ENCODE results near the gene SGSM2. TPM values are rescaled to one million over a fixed set of nuclear protein-coding genes. Genes with fewer than 3 reads are reported as not detected.

The SGSM2 gene
- total RNA-seq, 2 donors from 2014 or later, result 26.7 to 27.6 TPM

DNA sequence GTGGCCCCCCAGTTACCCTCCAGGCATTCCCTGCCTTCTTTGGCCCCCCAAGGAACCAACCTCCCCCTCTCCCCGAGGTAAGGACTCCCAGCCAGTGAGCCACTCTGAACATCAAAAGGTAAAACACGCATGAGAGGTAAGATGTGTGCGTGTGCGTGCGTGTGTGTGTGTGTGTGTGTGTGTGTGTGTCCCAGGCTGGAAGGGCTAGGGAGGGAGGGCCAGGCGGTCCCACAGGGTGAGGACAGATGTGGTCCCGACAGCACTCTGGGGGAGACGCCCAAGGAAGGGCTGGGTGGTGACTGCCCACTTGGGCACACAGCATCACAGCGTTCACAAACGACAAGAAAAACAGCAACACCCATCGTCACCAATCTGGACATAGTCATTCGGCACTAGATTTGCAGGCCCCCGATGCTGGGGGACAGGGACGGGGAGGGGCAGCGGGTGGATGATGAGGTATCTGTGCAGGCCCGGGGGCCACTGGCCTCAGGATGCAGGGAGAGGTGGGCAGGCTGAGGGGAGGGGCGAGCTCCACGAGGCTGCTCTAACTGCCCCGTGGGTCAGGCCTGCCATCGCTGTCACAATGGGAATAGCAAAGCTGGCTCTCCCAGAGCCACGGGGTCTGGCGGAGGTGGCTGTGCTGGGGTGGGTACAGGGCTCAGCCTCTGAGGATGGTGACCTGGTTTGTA is 47.3 kb downstream of the SGSM2 start:
- Histone ChIP-seq H3K27ac (no peak overlapping the region), H3K9me3 (no peaks in the 10 kb centered on the region), H3K4me1 (no peaks in the 10 kb centered on the region), H3K4me3 (no peak overlapping the region), H3K36me3 (peaks cover 8% of the 10 kb centered on the region), H3K27me3 (no peaks in the 10 kb centered on the region), H3K9ac (ENCODE audit: low read depth in 2 of 2, low read length in 2 of 2) (no peak overlapping the region)
- TF ChIP-seq, protein P1, sequence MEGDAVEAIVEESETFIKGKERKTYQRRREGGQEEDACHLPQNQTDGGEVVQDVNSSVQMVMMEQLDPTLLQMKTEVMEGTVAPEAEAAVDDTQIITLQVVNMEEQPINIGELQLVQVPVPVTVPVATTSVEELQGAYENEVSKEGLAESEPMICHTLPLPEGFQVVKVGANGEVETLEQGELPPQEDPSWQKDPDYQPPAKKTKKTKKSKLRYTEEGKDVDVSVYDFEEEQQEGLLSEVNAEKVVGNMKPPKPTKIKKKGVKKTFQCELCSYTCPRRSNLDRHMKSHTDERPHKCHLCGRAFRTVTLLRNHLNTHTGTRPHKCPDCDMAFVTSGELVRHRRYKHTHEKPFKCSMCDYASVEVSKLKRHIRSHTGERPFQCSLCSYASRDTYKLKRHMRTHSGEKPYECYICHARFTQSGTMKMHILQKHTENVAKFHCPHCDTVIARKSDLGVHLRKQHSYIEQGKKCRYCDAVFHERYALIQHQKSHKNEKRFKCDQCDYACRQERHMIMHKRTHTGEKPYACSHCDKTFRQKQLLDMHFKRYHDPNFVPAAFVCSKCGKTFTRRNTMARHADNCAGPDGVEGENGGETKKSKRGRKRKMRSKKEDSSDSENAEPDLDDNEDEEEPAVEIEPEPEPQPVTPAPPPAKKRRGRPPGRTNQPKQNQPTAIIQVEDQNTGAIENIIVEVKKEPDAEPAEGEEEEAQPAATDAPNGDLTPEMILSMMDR (IDR thresholded peaks at IDR 0.05), result no peak
- intact Hi-C loops (cut with DNase I), result no loop called here
- DNase-seq, result no peak

DNA sequence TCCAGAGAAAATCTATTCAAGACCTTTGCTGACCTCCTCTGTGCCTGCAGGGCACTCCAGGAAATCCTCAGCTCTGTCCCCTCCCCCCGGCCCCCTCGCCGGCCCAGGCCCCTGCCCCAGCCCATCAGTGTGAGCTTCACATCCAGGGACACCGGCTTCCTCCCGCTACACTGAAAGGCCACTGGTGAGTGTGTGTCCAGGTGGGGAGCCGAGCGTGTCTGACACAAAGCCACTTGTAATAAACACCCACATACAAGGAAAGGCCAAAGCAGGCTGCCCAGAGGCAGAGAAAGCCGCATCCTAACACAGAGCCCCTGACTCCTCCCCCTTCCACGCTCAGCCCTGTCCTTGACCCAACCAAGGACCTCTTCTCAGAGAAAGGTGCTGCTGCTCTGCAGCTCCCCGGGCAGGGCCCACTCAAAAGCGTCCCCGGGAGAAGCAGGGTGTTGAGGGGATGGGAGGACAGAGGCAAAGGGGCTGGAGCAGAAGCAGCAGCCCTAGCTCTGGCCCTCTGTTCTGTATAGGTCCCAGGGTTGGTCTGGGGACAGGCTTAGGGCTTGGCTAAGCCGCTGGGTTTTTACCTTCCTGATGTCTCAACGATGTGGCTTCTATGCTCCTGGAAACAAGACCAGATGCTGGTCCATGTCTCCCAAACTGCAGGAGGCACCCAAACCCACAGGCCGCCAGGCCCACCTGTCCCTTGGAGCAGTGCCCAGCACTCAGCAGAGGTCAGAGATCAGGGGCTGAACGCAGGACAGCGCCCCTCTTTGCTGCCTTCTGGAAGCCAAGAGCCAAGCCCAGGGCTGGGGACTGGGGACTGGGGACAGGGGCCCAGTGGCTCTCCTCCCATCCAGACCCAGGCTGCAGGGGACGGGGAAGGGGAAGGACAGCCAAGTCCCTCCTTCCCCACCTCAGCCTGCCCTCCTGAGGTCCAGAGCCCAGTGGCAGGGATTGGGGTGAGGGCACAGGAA is 48.2 kb downstream of the SGSM2 start:
- DNase-seq, result no peak
- no peak overlapping the region for H3K27ac ChIP-seq
- H3K4me1 ChIP-seq, result no peaks in the 10 kb centered on the region

DNA sequence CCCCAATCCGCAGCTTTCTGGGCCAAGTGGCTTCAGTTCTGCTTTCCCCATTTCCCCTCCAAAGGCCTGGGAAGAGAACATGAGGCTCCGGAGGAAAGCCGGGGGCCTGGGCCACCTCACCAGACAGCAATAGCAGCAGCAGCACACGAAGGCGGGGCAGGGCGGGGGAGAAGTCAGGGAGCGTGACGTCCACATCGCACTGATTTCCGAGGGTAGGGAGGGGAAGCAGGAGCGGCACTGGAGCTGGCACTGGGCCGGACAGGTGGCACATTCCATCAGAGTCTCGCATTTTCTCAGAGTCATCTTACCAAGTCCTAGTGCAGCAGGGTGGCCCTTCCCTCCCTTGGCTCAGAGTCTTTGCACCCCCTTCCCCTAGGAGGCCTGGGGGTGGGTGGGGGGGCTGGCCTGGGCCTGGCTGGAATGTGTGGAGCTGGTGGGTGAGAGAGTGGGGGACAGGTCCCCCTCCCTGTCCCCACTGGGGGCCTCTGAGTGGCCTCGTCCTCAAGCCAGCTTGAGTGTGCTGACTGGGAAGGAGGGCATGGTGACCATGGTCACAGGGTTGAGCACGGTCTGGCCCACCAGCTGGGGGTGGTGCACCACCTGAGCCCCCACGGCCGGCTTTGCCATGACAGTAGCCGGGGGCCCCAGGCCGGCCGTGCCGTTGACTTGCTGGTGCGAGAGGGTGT is 49.2 kb downstream of the SGSM2 start:
- Histone ChIP-seq H3K4me3 (no peak overlapping the region), H3K27me3 (no peaks in the 10 kb centered on the region), H3K36me3 (peaks cover 8% of the 10 kb centered on the region), H3K4me1 (peaks cover 5% of the 10 kb centered on the region), H3K27ac (no peak overlapping the region), H3K9me3 (no peaks in the 10 kb centered on the region), H3K9ac (ENCODE audit: low read depth in 2 of 2, low read length in 2 of 2) (peak overlapping the region in 1 of 2 donors; percentile 56)
- DNase-seq, result peak; percentile 84
- TF ChIP-seq, protein P1 (IDR thresholded peaks at IDR 0.05), result no peak
- intact Hi-C loops (cut with DNase I), result no loop called here

More for the DNA sequence above, 48.2 kb downstream of the SGSM2 start:
- Histone ChIP-seq H3K4me3 (no peak overlapping the region), H3K27me3 (no peaks in the 10 kb centered on the region), H3K9ac (ENCODE audit: low read depth in 2 of 2, low read length in 2 of 2) (peak overlapping the region; percentile 8 to 56), H3K36me3 (peaks cover 8% of the 10 kb centered on the region), H3K9me3 (no peaks in the 10 kb centered on the region)
- intact Hi-C loops (cut with DNase I), result no loop called here
- TF ChIP-seq, protein P1 (IDR thresholded peaks at IDR 0.05), result no peak

DNA sequence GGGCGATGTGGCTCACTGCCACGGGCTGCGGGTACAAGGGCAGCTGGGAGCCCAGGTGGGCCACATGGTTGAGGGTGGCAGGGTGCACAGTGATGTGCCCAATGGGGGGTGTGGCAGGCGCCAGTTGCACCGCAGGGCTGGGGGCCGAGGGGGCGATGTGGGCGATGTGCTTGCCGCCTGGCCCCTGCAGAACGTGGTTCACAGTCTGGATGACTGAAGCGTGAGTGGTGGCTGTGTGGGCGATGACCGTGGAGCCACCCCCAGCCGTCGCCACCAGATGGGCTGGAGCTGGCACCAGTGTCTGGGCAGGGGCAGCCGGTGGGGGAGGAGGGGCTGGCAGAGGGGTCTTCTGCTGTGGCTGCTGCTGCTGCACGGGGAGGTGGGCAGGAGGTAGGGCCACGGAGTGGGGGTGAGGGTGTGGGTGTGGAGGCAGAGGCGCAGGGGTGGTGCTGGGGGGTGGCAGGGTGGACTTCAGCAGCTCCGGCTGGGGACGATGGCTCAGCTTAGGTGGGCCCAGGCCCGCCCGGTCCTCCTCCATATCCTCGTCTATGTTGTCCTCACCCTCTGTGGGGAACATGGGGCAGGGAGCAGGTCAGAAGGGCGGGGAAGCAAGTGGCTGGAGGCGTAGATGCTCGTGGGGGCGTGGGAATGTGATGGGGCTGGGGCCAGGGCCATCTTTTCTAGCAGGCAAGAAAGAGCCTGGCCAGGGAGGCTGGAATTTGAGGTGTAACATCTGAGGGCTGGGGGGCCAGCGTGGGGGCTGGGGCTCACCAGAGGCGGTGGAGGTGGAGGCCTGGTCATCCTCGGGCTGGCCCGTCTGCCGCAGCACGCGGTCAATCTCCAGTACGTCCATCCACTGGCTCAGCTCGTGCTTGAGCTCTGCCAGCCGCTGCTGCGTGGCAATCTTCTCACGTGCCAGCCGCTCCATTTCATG is 50.1 kb downstream of the SGSM2 start:
- no peaks in the 10 kb centered on the region for H3K27me3 ChIP-seq
- no peaks in the 10 kb centered on the region for H3K9me3 ChIP-seq
- H3K27ac ChIP-seq, result no peak overlapping the region
- H3K4me3 ChIP-seq, result no peak overlapping the region
- no peak for DNase-seq
- H3K4me1 ChIP-seq, result peaks cover 13% of the 10 kb centered on the region
- peaks cover 8% of the 10 kb centered on the region for H3K36me3 ChIP-seq
- intact Hi-C loops (cut with DNase I), result no loop called here
- TF ChIP-seq, protein P1 (IDR thresholded peaks at IDR 0.05), result no peak
- H3K9ac ChIP-seq (ENCODE audit: low read depth in 2 of 2, low read length in 2 of 2), result no peak overlapping the region
